K562 (cell line): ENCODE measurements around the gene PRSS1. TPM values are rescaled to one million over a fixed set of nuclear protein-coding genes. Genes with fewer than 3 reads are reported as not detected.

Source experiments
- ATAC-seq: fragments of 200-7000 bp; cut with Tn5 transposase; 3 replicates; pipeline ENCODE4 v1.9.1; 2020; ENCODE audit warnings: moderate library complexity
- BruUV-seq: library from RNA; stranded (reverse); fragments of 400-500 nt; replicated peaks from 2 replicates; lab custom pipeline; 2021; lab: Mats Ljungman, UMichigan
- CTCF ChIA-PET: fragments of 300-600 bp; formaldehyde crosslinking; extraction: SDS; loops from one replicate; lab custom pipeline; 2021; ENCODE audit warnings: low intra/inter-chr PET ratio; lab: Yijun Ruan, JAX
- POLR2A ChIA-PET: fragments of 300-600, 350-650 bp; sonication (Branson Sonifier 250); formaldehyde crosslinking; extraction: SDS; loops from one replicate; lab custom pipeline; 2021; ENCODE audit warnings: antibody characterized with exemption, inconsistent platforms; lab: Yijun Ruan, JAX
- DNase-seq, 4 experiments: peaks; one replicate each; pipeline versions ENCODE4 v3.0.0 to v3.0.0-alpha.2; 2011 to 2018; ENCODE audit warnings: low spot score in 3 of 4, mixed read lengths in 3 of 4; ENCODE audit errors: extremely low read depth in 1 of 4
- FAIRE-seq: peaks from 2 replicates; lab custom pipeline; 2011; peaks lifted over from hg19 to GRCh38; lab: Jason Lieb, UNC
- H2AFZ ChIP-seq: 2 replicates; pipeline ENCODE4 v1.6.0; 2011; ENCODE audit warnings: low read depth, low read length, control low read depth, inconsistent platforms
- H3K27ac ChIP-seq: fragments of 200-600 bp; 3 replicates; pipeline ENCODE4 v1.8.0; 2011; ENCODE audit warnings: low read depth, mild to moderate bottlenecking, control low read depth, inconsistent platforms, low read length, moderate library complexity, mixed read lengths; ENCODE audit errors: extremely low read depth
- H3K27me3 ChIP-seq, 2 experiments: fragments of 300-600 bp in 1 of 2; 2 replicates in 1 of 2; 3 replicates in 1 of 2; pipeline versions ENCODE4 v1.6.0 to v1.8.0; 2011; ENCODE audit warnings: inconsistent platforms in 2 of 2, low read length in 2 of 2, mild to moderate bottlenecking in 1 of 2, mixed read lengths in 1 of 2, moderate library complexity in 1 of 2; ENCODE audit not compliant: control insufficient read depth in 2 of 2, insufficient read depth in 2 of 2
- H3K36me3 ChIP-seq: fragments of 300-600 bp; 3 replicates; pipeline ENCODE4 v1.8.0; 2011; ENCODE audit warnings: mild to moderate bottlenecking, low read length, inconsistent platforms; ENCODE audit not compliant: control insufficient read depth, insufficient read depth
- H3K4me1 ChIP-seq, 2 experiments: fragments of 200-600 bp in 1 of 2; replicated peaks in 1 of 2; 2 replicates in 1 of 2; 3 replicates in 1 of 2; pipeline versions ENCODE4 v1.5.1 to v1.8.0; 2011; ENCODE audit warnings: inconsistent platforms in 2 of 2, low read length in 2 of 2, mild to moderate bottlenecking in 1 of 2, mixed read lengths in 1 of 2, moderate library complexity in 1 of 2; ENCODE audit not compliant: control insufficient read depth in 2 of 2, insufficient read depth in 2 of 2
- H3K4me2 ChIP-seq: 2 replicates; pipeline ENCODE4 v1.6.1; 2011; ENCODE audit warnings: low read length, control low read depth, inconsistent platforms, mixed read lengths; ENCODE audit not compliant: insufficient read depth
- H3K4me3 ChIP-seq: fragments of 200-600 bp; sonication (generic), shearing (Covaris generic); 2 replicates; pipeline ENCODE4 v1.5.1; 2016; ENCODE audit warnings: control low read depth, inconsistent platforms
- H3K79me2 ChIP-seq: fragments of 200-600 bp; 3 replicates; pipeline ENCODE4 v1.8.0; 2011; ENCODE audit warnings: low read length, inconsistent platforms; ENCODE audit not compliant: control insufficient read depth, insufficient read depth
- H3K9ac ChIP-seq, 2 experiments: 2 replicates each; pipeline versions ENCODE4 v1.6.0 to v1.6.1; 2011; ENCODE audit warnings: low read depth in 2 of 2, low read length in 2 of 2, control low read depth in 1 of 2, inconsistent platforms in 1 of 2, mild to moderate bottlenecking in 1 of 2, mixed read lengths in 1 of 2; ENCODE audit not compliant: insufficient read depth in 1 of 2
- H3K9me1 ChIP-seq: one replicate; pipeline ENCODE4 v1.6.0; 2011; ENCODE audit warnings: inconsistent platforms, mild to moderate bottlenecking, low read length, moderate library complexity; ENCODE audit not compliant: control insufficient read depth, insufficient read depth
- H3K9me3 ChIP-seq: replicated peaks from 2 replicates; pipeline ENCODE4 v1.5.1; 2011; ENCODE audit warnings: low read depth, low read length, inconsistent platforms; ENCODE audit not compliant: control insufficient read depth, insufficient read depth
- H4K20me1 ChIP-seq: replicated peaks from 2 replicates; pipeline ENCODE4 v1.6.1; 2011; ENCODE audit warnings: low read length, inconsistent platforms, mixed read lengths; ENCODE audit not compliant: control insufficient read depth, insufficient read depth
- FOXA1 ChIP-seq: fragments of 450-650 bp; IDR thresholded peaks from 2 replicates; pipeline ENCODE4 v1.6.1; 2016; ENCODE audit warnings: mild to moderate bottlenecking, borderline replicate concordance
- FOXJ3 ChIP-seq: sonication (generic); formaldehyde crosslinking; IDR thresholded peaks from 2 replicates; pipeline ENCODE4 v1.4.0; 2020; ENCODE audit warnings: mild to moderate bottlenecking, missing genetic modification reagents
- HDAC1 ChIP-seq, 2 experiments: fragments of 450-650 bp; IDR thresholded peaks; 2 replicates each; pipeline ENCODE4 v1.6.1; 2016 to 2017; ENCODE audit warnings: inconsistent platforms in 1 of 2, mild to moderate bottlenecking in 1 of 2, moderate library complexity in 1 of 2
- HDAC2 ChIP-seq: fragments of 450-650 bp; IDR thresholded peaks from 2 replicates; pipeline ENCODE4 v1.6.1; 2016; ENCODE audit warnings: mild to moderate bottlenecking
- LEF1 ChIP-seq: fragments of 450-650 bp; IDR thresholded peaks from 2 replicates; pipeline ENCODE4 v1.6.1; 2016; ENCODE audit warnings: mild to moderate bottlenecking
- MED1 ChIP-seq: sonication (generic); formaldehyde crosslinking; IDR thresholded peaks from 2 replicates; pipeline ENCODE4 v1.8.1; 2023; ENCODE audit warnings: missing genetic modification reagents, borderline replicate concordance
- MTA1 ChIP-seq: fragments of 450-650 bp; IDR thresholded peaks from 2 replicates; pipeline ENCODE4 v1.6.1; 2017; ENCODE audit warnings: borderline replicate concordance
- MYBL2 ChIP-seq, 2 experiments: fragments of 450-650 bp in 1 of 2; sonication (generic) in 1 of 2; formaldehyde crosslinking in 1 of 2; IDR thresholded peaks; 2 replicates each; pipeline versions ENCODE4 v1.6.1 to v1.8.1; 2017 to 2022; ENCODE audit warnings: borderline replicate concordance in 1 of 2, inconsistent platforms in 1 of 2, low read depth in 1 of 2, mild to moderate bottlenecking in 1 of 2, missing genetic modification reagents in 1 of 2, moderate library complexity in 1 of 2
- SP1 ChIP-seq: sonication (generic); formaldehyde crosslinking; IDR thresholded peaks from 2 replicates; pipeline ENCODE4 v1.8.1; 2022; ENCODE audit warnings: mild to moderate bottlenecking, missing genetic modification reagents
- SRSF7 ChIP-seq: fragments of 200-400 bp; formaldehyde crosslinking; optimal IDR thresholded peaks from 2 replicates; pipeline ENCODE3; 2017; ENCODE audit warnings: mild to moderate bottlenecking, low read depth, low read length
- U2AF1 ChIP-seq: fragments of 200-400 bp; formaldehyde crosslinking; optimal IDR thresholded peaks from 2 replicates; pipeline ENCODE3; 2017; ENCODE audit warnings: mild to moderate bottlenecking, low read depth, low read length, moderate library complexity
- ZNF408 ChIP-seq: fragments of 250-450 bp; sonication (Bioruptor Pico); IDR thresholded peaks from 2 replicates; pipeline ENCODE4 v1.4.0; 2020; ENCODE audit warnings: low read depth, mild to moderate bottlenecking, moderate library complexity
- ZNF75A ChIP-seq: fragments of 450-650 bp; formaldehyde crosslinking; IDR thresholded peaks from 2 replicates; pipeline ENCODE4 v1.4.0; 2020; ENCODE audit warnings: mild to moderate bottlenecking
- WGBS: fragments of 100-300 bp; shearing (Covaris generic); methylation state at CpG from one replicate; pipeline ENCODE4 v1.1.6; 2016; ENCODE audit warnings: low coverage, mixed read lengths; ENCODE audit not compliant: insufficient coverage; ENCODE audit errors: missing lambda C conversion rate; 5-methylcytosine and 5-hydroxymethylcytosine counted together
- in situ Hi-C: fragments of 300-500 bp; cut with MboI; formaldehyde crosslinking; loops from 4 replicates; pipeline ENCODE4 v1.15.0; 2018; ENCODE audit warnings: inconsistent platforms, mixed read lengths
- intact Hi-C: fragments of 100-400 bp; cut with micrococcal nuclease; formaldehyde crosslinking; loops from 2 replicates; pipeline ENCODE4 v1.14.2; 2022
- polyA plus RNA-seq, 8 experiments: library from polyadenylated mRNA; depleted of rRNA in 4 of 8; stranded (reverse) in 5 of 8; unstranded in 3 of 8; fragments of >200 nt; fragmentation: Nextera tagmentation in 2 of 8; fragmentation: Illumina TruSeq in 1 of 8; extraction: Ambion mirVana in 2 of 8; extraction: Trizol in 1 of 8; gene quantifications; 2 replicates each; pipeline versions ENCODE4 v1.2.1 to v1.2.3, GENCODE V29; 2011 to 2014; ENCODE audit warnings: inconsistent platforms in 1 of 8, missing spikeins in 1 of 8
- total RNA-seq, 7 experiments: library from RNA; depleted of rRNA in 6 of 7; stranded (reverse); fragments of >200 nt in 6 of 7; fragmentation: Illumina TruSeq in 2 of 7; extraction: Trizol in 2 of 7; gene quantifications; 2 replicates each; pipeline versions ENCODE4 v1.2.1 to v1.2.3, GENCODE V29; 2011 to 2021; ENCODE audit warnings: low replicate concordance in 1 of 7
- TF ChIP-seq, protein P1 (sequence below): sonication (generic); formaldehyde crosslinking; IDR thresholded peaks from 2 replicates; pipeline ENCODE4 v1.8.0; 2022; ENCODE audit warnings: mild to moderate bottlenecking, missing genetic modification reagents
- TF ChIP-seq, protein P2 (sequence below): IDR thresholded peaks from 3 replicates; pipeline ENCODE4 v1.6.1; 2011; ENCODE audit warnings: borderline replicate concordance, mild to moderate bottlenecking; ENCODE audit not compliant: insufficient read length, insufficient read depth
- TF ChIP-seq, protein P3 (sequence below): fragments of 450-650 bp; IDR thresholded peaks from 2 replicates; pipeline ENCODE4 v1.6.1; 2017; ENCODE audit warnings: antibody characterized with exemption

Gene PRSS1
- total and polyA plus RNA-seq, 9 of the 15 experiments (the other 6 are each of a cell fraction or from before 2014, with no cell fraction given): 0.07 to 6.6 (median 0.20) TPM; not detected in 6

DNA sequence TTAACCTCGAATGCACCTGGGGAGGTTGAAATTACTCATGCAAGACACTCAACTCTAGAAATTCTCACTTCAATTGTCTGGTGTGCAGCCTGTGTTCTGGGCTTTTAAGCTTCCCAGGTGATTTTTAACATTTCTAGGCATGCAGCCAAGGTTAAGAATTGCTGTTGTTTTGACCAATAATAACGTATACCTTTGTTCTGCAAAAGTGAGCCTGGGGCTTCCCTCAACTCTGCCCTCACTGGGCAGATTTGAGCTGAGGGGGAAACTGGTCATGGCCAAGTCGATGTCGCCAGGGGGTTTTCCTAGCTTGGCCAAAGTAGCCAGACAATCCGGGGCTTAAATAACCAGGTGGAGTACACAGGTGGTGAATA, 22.1 kb downstream of the PRSS1 start (continued):
- TF ChIP-seq, protein P1, sequence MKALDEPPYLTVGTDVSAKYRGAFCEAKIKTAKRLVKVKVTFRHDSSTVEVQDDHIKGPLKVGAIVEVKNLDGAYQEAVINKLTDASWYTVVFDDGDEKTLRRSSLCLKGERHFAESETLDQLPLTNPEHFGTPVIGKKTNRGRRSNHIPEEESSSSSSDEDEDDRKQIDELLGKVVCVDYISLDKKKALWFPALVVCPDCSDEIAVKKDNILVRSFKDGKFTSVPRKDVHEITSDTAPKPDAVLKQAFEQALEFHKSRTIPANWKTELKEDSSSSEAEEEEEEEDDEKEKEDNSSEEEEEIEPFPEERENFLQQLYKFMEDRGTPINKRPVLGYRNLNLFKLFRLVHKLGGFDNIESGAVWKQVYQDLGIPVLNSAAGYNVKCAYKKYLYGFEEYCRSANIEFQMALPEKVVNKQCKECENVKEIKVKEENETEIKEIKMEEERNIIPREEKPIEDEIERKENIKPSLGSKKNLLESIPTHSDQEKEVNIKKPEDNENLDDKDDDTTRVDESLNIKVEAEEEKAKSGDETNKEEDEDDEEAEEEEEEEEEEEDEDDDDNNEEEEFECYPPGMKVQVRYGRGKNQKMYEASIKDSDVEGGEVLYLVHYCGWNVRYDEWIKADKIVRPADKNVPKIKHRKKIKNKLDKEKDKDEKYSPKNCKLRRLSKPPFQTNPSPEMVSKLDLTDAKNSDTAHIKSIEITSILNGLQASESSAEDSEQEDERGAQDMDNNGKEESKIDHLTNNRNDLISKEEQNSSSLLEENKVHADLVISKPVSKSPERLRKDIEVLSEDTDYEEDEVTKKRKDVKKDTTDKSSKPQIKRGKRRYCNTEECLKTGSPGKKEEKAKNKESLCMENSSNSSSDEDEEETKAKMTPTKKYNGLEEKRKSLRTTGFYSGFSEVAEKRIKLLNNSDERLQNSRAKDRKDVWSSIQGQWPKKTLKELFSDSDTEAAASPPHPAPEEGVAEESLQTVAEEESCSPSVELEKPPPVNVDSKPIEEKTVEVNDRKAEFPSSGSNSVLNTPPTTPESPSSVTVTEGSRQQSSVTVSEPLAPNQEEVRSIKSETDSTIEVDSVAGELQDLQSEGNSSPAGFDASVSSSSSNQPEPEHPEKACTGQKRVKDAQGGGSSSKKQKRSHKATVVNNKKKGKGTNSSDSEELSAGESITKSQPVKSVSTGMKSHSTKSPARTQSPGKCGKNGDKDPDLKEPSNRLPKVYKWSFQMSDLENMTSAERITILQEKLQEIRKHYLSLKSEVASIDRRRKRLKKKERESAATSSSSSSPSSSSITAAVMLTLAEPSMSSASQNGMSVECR: no peak
- no peak for TF ChIP-seq HDAC2
- no peak for TF ChIP-seq U2AF1
- no peak for TF ChIP-seq MYBL2 (IDR thresholded peaks at IDR 0.05; ENCODE audit: low read depth)
- TF ChIP-seq MYBL2 (CRISPR knock-in tag; IDR thresholded peaks at IDR 0.05; ENCODE audit: borderline replicate concordance): no peak
- no peak for TF ChIP-seq ZNF75A
- TF ChIP-seq SP1 (CRISPR knock-in tag): no peak
- TF ChIP-seq MTA1: no peak

DNA sequence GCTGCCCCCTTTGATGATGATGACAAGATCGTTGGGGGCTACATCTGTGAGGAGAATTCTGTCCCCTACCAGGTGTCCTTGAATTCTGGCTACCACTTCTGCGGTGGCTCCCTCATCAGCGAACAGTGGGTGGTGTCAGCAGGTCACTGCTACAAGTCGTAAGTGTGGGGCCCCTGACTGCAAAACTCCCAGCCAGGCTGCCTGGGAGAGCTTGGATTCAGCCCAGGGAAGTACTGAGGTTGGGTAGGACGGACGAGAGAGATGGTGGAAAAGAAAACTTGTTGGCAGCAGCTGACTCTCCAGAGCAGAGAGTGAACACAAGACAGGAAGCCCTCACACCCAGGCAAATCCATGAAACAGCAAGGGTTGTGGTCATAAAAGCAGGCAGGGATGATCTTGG, 22.8 kb downstream of the PRSS1 start:
- H3K36me3 ChIP-seq: no peaks in the 10 kb centered on the region
- CTCF ChIA-PET: no interaction called here
- WGBS: 0% methylated on average over 6 of the region's 6 CpGs

More for the DNA sequence above, 22.8 kb downstream of the PRSS1 start:
- Histone ChIP-seq H3K9ac (no peak overlapping the region), H3K27ac (no peak overlapping the region), H4K20me1 (no peaks in the 10 kb centered on the region; the same call in 1 of the 2 replicates), H3K79me2 (no peaks in the 10 kb centered on the region), H3K4me3 (no peak overlapping the region), H2AFZ (no peak overlapping the region), H3K9me3 (no peaks in the 10 kb centered on the region), H3K4me2 (no peak overlapping the region), H3K9me1 (no peaks in the 10 kb centered on the region), H3K27me3 (peaks cover 0 to 31% of the 10 kb centered on the region in 2 experiments; a peak in 4 of 5 replicates), H3K4me1 (no peaks in the 10 kb centered on the region; a peak in 1 of 5 replicates)
- in situ Hi-C loops: no loop called here
- no TSS peak for BruUV-seq
- FAIRE-seq: no peak
- intact Hi-C loops: no loop called here
- POLR2A ChIA-PET: interaction anchor here (0.7 kb wide), 1 partner anchor 164 kb away, joined by 3 read pairs; no protein-coding TSS in a partner anchor
- ATAC-seq: no peak
- TF ChIP-seq, protein P2, sequence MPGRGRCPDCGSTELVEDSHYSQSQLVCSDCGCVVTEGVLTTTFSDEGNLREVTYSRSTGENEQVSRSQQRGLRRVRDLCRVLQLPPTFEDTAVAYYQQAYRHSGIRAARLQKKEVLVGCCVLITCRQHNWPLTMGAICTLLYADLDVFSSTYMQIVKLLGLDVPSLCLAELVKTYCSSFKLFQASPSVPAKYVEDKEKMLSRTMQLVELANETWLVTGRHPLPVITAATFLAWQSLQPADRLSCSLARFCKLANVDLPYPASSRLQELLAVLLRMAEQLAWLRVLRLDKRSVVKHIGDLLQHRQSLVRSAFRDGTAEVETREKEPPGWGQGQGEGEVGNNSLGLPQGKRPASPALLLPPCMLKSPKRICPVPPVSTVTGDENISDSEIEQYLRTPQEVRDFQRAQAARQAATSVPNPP: no peak
- TF ChIP-seq SRSF7: no peak
- no peak for TF ChIP-seq FOXA1
- TF ChIP-seq ZNF408: no peak
- TF ChIP-seq FOXJ3 (CRISPR knock-in tag): no peak
- TF ChIP-seq LEF1: no peak
- no peak for TF ChIP-seq HDAC1 (IDR thresholded peaks at IDR 0.05)
- no peak for TF ChIP-seq MED1 (CRISPR knock-in tag)
- TF ChIP-seq, protein P3, sequence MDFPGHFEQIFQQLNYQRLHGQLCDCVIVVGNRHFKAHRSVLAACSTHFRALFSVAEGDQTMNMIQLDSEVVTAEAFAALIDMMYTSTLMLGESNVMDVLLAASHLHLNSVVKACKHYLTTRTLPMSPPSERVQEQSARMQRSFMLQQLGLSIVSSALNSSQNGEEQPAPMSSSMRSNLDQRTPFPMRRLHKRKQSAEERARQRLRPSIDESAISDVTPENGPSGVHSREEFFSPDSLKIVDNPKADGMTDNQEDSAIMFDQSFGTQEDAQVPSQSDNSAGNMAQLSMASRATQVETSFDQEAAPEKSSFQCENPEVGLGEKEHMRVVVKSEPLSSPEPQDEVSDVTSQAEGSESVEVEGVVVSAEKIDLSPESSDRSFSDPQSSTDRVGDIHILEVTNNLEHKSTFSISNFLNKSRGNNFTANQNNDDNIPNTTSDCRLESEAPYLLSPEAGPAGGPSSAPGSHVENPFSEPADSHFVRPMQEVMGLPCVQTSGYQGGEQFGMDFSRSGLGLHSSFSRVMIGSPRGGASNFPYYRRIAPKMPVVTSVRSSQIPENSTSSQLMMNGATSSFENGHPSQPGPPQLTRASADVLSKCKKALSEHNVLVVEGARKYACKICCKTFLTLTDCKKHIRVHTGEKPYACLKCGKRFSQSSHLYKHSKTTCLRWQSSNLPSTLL: no peak
- DNase-seq: no peak
